ENCODE measurements around the gene PRKCZ. TPM values are rescaled to one million over a fixed set of nuclear protein-coding genes. Genes with fewer than 3 reads are reported as not detected.

Gene PRKCZ
- total and polyA plus RNA-seq, 9 of the 15 experiments (the other 6 are each of a cell fraction or from before 2014, with no cell fraction given), result 0.07 to 3.1 (median 1.3) TPM

DNA sequence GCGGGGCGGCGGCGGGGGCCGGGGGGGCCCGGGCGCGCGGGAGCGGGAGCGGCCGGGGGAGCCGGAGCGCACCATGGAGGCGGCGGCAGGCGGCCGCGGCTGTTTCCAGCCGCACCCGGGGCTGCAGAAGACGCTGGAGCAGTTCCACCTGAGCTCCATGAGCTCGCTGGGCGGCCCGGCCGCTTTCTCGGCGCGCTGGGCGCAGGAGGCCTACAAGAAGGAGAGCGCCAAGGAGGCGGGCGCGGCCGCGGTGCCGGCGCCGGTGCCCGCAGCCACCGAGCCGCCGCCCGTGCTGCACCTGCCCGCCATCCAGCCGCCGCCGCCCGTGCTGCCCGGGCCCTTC, 178.5 kb downstream of the PRKCZ start (continued):
- TF ChIP-seq ZBTB7A (IDR thresholded peaks at IDR 0.05; ENCODE audit: borderline replicate concordance, control insufficient read depth, low read depth, low read length), result 0 out of 2 replicates have a peak, but pooled peaks have one; percentile 4
- no peak for TF ChIP-seq SP1 (CRISPR knock-in tag; IDR thresholded peaks at IDR 0.05)
- no peak for TF ChIP-seq HLTF (IDR thresholded peaks at IDR 0.05)
- no peak for TF ChIP-seq ZBED1 (IDR thresholded peaks at IDR 0.05)
- no peak for TF ChIP-seq ESRRB (CRISPR knock-in tag; IDR thresholded peaks at IDR 0.05; ENCODE audit: borderline replicate concordance)
- no peak for TF ChIP-seq TEAD4 (IDR thresholded peaks at IDR 0.05; ENCODE audit: low read length)
- no peak for TF ChIP-seq TEAD4 (CRISPR knock-in tag; IDR thresholded peaks at IDR 0.05; ENCODE audit: borderline replicate concordance)
- no peak for TF ChIP-seq CHD1 (IDR thresholded peaks at IDR 0.05; ENCODE audit: low read length)
- no peak for TF ChIP-seq XRCC3 (IDR thresholded peaks at IDR 0.05)
- no peak for TF ChIP-seq HIVEP1 (CRISPR knock-in tag; IDR thresholded peaks at IDR 0.05)
- no peak for TF ChIP-seq ZHX1 (conservative IDR thresholded peaks at IDR 0.05; ENCODE audit: low read length)
- no peak for TF ChIP-seq TCF15 (CRISPR knock-in tag; IDR thresholded peaks at IDR 0.05)
- TF ChIP-seq HDAC3 (IDR thresholded peaks at IDR 0.05; ENCODE audit: borderline replicate concordance, partially characterized antibody), result no peak
- no peak for TF ChIP-seq HMG20A (CRISPR knock-in tag; conservative IDR thresholded peaks at IDR 0.05)
- no peak for TF ChIP-seq FOXJ2 (tag; IDR thresholded peaks at IDR 0.05)
- TF ChIP-seq IRF2 (CRISPR knock-in tag; IDR thresholded peaks at IDR 0.05), result no peak
- no peak for TF ChIP-seq VEZF1 (CRISPR knock-in tag; IDR thresholded peaks at IDR 0.05)
- TF ChIP-seq SIN3A (IDR thresholded peaks at IDR 0.05; ENCODE audit: borderline replicate concordance in 2 of 2, control insufficient read depth in 1 of 2, low read depth in 2 of 2, low read length in 2 of 2), result 0 out of 4 replicates have a peak, but pooled peaks of 1 of the 2 experiments have one; percentile 3
- no peak for TF ChIP-seq GABPB1 (CRISPR knock-in tag; IDR thresholded peaks at IDR 0.05)
- no peak for TF ChIP-seq AFF1 (IDR thresholded peaks at IDR 0.05; ENCODE audit: low read depth in 1 of 2, partially characterized antibody in 2 of 2)
- TF ChIP-seq LCOR (CRISPR knock-in tag; IDR thresholded peaks at IDR 0.05), result no peak
- no peak for TF ChIP-seq NEUROD1 (IDR thresholded peaks at IDR 0.05; ENCODE audit: borderline replicate concordance, low read depth, low read length, partially characterized antibody)
